Activated CD8-positive, alpha-beta memory T cell treated with anti-CD3 and anti-CD28 coated beads for 1 hour (primary cell): ENCODE data around the gene HMCN2.

ENCODE experiments used
- DNase-seq, 2 donors: peaks; one replicate each; pipeline ENCODE4 v3.0.0-alpha.2; 2020; ENCODE audit warnings: low read depth in 1 of 2; ENCODE audit errors: extremely low read depth in 1 of 2

HMCN2 gene

GRCh38 chr9:130305381-130305780 lies 39.8 kb downstream of the HMCN2 start:
- no peak for DNase-seq

DNA sequence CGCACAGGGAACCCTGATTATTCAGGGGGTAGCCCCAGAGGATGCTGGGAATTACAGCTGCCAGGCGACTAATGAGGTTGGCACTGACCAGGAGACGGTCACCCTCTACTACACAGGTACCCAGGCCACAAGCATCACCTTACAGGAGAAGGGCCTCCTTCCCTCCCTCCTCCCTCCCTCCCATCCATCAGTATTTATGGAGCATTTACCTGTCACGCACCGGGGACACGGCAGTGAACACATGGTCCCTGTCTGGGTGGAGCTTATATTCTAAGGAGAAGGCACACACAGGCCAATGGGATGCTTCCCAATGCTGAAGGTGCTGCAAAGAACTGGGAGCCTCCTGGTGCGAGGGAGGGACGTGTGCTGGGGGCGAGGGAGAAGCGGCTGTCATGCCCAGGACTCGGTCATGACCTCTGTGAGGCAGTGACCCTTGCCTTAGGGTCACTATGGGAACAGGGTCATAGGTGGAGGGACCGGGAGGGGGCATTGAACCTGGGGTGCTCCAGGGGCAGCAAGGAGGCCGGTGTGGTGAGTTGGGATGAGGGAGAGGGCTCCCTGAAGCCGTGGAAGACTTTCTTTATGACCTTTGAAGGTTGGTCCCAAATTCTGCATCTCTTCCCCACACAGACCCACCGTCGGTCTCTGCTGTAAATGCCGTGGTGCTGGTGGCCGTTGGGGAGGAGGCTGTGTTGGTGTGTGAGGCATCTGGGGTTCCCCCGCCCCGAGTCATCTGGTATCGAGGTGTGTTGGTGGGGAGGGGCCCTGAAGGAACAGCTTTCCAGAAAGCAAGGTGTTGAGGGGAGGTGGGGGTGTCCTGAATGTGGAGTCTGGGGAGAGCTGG lies 41.5 kb downstream of the HMCN2 start:
- DNase-seq: no peak

DNA sequence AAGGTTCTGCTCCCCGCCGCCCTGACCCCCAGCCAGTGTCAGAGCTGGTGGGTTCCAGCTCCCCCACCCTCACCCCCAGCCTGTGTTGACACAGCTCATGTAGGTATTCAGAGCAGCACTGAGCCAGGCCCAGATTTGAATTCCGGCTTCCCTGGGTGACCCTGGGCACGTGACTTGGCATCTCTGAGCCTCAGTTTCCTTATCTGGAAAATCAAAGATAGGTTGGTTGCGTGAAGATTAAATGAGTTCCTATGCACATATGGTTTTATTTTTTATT lies 42.0 kb downstream of the HMCN2 start:
- no peak for DNase-seq

DNA sequence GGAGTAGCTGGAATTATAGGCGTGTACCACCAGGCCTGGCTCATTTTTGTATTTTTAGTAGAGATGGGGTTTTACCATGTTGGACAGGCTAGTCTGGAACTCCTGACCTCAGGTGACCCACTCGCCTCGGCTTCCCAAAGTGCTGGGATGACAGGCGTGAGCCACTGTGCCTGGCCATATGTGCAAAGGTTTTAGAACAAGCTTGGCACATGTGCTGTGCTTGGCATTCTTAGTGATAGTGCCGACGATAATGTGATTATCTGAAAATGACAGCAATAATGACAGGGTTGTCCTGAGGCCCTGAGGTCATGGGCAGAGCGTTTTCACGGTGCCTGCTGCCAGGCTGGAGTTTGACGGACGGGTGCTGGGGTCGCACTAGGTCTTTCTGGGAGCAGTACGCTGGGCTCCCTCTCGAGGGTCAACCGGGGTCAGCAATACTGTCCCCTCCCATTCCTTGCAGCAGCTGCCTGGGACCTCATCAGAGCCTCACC lies 42.6 kb downstream of the HMCN2 start:
- DNase-seq: no peak

GRCh38 chr9:130309689-130310455 lies 44.3 kb downstream of the HMCN2 start:
- DNase-seq: no peak

GRCh38 chr9:130310456-130310855 lies 44.9 kb downstream of the HMCN2 start:
- no peak for DNase-seq

DNA sequence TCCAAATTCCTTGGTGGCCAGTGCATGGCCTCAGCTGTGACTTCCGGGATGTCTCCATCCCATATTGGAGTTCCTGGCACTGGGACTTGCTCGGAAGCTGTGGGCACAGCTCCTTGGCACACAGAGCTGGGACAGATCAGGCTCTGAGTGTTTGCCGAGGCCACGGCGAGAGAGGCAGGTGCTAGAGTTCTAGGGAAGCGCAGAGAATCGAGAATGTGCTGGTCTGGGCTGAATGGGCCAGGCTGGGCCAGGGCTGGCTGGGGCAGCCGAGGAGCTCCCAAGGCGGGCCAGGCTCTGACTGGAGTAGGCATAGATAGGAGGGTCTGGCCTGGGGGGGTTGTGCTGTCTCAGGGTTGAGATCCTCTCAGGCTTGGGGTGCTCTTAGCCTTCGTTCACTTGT lies 45.4 kb downstream of the HMCN2 start:
- DNase-seq: no peak

DNA sequence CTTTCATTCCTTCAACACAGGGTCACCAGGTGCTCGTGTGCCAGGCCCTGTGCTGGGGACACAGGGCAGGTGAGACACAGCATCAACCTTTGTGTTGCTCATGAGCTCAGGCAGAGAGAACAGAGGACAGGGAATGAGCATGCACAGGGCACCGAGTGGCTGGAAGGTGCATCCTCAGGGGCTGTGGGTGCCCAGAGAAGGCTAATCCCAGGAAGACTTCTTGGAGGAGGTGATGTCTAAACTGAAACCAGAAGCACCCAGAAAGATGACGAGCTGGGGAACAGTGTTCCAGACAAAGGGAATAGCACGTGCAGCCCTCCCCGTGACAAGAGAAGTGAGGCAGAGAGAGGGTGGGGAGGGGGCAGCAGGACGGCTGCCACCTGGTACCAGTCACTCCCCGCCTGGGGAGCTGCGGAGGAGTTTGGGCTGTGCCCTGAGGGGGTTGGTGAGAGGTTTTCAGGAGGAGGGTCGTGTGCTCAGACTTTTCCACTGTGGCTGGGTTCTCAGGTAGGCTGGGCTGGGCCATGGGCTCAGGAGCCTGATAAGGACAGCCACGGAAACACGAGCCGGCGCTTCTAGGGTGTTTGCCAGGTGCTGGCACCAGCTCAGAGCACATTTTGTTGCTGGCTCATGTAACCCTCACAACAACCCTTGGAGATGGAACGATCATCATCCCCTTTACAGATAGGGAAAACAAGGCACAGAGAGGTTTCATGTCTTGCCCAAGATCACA lies 46.0 kb downstream of the HMCN2 start:
- DNase-seq: no peak

- DNase-seq: no peak
Observed at GRCh38 chr9:130313103-130313858, 47.7 kb downstream of the HMCN2 start.

GRCh38 chr9:130315446-130316226 lies 50.1 kb downstream of the HMCN2 start:
- no peak for DNase-seq

DNA sequence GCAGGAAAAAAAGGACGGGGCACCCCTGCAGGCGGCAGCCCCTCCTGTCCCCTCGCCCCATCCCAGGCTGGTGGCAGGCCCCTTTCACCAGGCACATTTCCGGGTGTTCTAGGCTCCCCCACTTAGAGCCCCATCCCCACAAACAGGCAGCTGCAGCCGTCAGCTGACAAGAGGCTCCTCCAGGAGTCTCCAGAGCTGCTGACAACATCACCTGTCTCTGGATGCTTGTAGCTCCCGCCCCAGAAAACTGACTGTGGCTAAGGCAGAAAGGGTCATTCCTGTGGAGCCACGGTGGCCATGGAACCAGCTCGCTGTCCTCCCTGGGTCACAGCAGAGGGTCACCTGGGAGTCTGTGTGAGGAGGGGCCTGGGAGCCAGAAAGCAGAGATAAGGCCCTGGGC lies 50.9 kb downstream of the HMCN2 start:
- no peak for DNase-seq

- no peak for DNase-seq
Observed at GRCh38 chr9:130319300-130319699, 53.7 kb downstream of the HMCN2 start.

DNA sequence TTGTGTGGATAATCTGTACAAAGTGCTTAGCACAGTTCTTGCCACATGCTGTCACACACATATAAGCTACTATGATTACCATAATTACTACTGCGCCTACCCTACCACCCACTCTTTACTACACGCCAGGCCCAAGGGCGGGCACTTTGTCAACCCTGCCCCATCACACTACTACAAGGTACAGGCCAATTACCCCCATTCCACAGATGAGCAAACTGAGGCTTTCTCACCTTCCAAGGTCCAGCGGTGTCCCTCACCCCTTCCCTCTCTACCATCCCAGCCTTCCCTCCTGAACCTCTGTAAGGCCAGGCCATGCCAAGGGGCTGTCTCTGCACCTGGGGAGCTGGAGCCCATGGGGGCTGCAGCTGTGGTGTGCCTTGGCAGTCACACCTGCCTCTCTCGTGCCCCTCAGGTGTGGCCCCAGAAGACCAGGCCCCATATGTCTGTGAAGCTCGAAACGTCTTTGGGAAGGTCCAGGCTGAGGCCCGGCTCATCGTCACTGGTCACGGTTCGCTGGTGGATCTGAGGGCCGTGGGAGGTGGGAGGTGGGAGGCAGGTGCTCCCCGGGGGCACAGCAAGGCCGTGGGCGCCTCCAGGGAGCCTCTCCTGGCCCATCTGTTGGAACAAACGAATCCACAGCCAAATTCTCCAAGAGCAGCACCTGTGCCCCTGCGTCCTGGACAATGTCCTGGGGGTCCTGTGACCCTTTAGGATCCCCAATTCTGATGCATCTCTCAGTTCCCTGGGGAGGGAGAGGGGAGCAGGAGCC lies 54.6 kb downstream of the HMCN2 start:
- DNase-seq: no peak

- DNase-seq: no peak
Observed at GRCh38 chr9:130320723-130321481, 55.3 kb downstream of the HMCN2 start.

- DNase-seq: no peak
Observed at GRCh38 chr9:130321539-130321938, 56.0 kb downstream of the HMCN2 start.

DNA sequence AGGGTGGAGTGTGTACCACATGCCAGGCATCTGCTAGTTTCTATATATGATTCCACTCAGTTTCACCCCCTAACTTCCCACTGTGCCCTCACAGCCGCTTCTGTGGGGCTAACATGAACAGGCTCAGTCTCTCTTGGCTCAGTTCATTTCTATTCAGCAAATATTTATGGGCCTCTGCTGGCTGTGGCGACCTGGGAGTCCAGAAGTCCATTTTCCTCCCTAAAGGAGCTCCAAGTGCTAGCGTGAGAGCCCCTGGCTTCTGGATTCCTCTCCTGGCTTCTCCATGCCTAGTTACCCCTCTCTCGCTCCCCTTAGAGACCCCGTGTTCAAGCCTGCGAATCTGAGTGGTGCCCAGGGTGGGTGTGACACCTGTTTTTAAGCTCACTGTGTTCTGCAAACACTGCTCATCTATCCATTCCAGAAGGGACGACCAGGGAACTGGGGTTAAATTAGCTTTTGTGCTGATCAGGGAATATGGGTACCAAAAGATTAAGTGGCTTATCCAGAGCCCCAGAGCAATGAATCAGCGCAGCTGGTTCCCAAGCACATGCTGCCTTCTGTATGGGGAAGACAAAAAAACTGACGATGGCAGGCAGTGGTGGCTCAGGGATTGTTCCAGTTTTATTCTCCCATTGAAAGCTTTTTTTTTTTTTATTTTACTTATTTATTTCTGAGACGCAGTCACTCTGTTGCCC lies 57.6 kb downstream of the HMCN2 start:
- DNase-seq: no peak

DNA sequence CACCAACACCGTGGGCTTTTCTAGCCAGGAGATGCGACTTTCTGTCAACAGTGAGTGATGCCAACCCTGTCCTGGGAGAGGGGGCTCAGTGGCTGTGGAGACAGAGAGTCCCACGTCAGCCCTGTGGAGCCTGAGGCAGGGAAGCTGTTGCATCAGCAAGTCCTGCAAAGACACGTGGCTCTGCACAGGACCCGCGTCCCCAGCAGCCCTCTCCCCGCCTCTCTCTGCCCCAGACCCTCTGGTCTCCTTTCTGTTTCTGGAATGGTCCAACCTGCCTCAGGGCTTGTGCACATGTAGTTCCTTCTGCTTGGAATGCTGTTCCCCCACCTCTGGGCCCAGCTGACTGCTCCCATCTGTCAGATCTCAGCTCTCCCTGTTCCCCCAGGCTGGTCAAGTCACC lies 60.4 kb downstream of the HMCN2 start:
- no peak for DNase-seq
